Measurements from ENCODE around the gene L1CAM. TPM values are rescaled to one million over a fixed set of nuclear protein-coding genes. Genes with fewer than 3 reads are reported as not detected.
A peak's percentile ranks its signal among the peaks of the same experiment; 100 is the strongest.

The L1CAM gene
- total and polyA plus RNA-seq, 12 donors = 0.52 to 50.1 (median 7.2) TPM

- Histone ChIP-seq H3K36me3 (replicated peaks in 1 of 2) (peaks cover 0 to 22% of the 10 kb centered on the region in 2 donors), H3K9me3 (replicated peaks in 1 of 3) (no peaks in the 10 kb centered on the region), H3K27me3 (no peaks in the 10 kb centered on the region), H3K4me3 (peak overlapping the region in 2 of 4 donors; percentile 22 to 95), H3K27ac (peak overlapping the region in 3 of 5 donors; percentile 26 to 86 (median 48)), H3K4me1 (replicated peaks in 1 of 2) (peaks cover 7 to 20% of the 10 kb centered on the region in 2 donors)
- no peak for DNase-seq
- intact Hi-C loops (cut with DNase I) = no loop called here
- TF ChIP-seq POLR2A (IDR thresholded peaks at IDR 0.05) = no peak
- TF ChIP-seq, protein P1, sequence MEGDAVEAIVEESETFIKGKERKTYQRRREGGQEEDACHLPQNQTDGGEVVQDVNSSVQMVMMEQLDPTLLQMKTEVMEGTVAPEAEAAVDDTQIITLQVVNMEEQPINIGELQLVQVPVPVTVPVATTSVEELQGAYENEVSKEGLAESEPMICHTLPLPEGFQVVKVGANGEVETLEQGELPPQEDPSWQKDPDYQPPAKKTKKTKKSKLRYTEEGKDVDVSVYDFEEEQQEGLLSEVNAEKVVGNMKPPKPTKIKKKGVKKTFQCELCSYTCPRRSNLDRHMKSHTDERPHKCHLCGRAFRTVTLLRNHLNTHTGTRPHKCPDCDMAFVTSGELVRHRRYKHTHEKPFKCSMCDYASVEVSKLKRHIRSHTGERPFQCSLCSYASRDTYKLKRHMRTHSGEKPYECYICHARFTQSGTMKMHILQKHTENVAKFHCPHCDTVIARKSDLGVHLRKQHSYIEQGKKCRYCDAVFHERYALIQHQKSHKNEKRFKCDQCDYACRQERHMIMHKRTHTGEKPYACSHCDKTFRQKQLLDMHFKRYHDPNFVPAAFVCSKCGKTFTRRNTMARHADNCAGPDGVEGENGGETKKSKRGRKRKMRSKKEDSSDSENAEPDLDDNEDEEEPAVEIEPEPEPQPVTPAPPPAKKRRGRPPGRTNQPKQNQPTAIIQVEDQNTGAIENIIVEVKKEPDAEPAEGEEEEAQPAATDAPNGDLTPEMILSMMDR (IDR thresholded peaks at IDR 0.05) = no peak
- WGBS, 4 donors = 1 to 42% (median 10%) methylated on average over 4 to 33 of the region's 33 CpGs
Measured at GRCh38 chrX:153934148-153934761, 48.3 kb upstream of the L1CAM start.

DNA sequence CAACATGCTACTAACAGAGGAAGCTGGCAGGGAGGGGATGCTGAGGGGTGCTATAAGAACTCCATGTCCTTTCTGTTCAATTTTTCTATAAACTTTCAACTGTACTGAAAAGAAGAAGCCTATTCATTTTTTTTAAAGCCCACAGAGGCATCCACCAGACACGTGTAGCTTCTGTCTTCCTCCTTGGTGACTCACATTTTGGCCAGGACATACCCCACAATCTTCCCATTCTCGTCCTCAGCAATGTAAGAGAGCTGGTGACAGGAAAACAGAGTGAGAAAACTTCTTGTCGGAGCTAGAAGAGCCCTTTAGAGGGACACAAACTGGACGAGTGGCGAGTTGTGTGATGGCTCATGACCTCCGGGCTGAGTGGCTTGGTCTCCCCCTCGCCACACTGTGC lies 47.8 kb upstream of the L1CAM start:
- H3K4me3 ChIP-seq = peak overlapping the region in 1 of 4 donors; percentile 95
- H3K4me1 ChIP-seq (replicated peaks in 1 of 2) = peaks cover 7 to 25% of the 10 kb centered on the region in 2 donors
- intact Hi-C loops (cut with DNase I) = no loop called here
- TF ChIP-seq, protein P1 (IDR thresholded peaks at IDR 0.05) = no peak
- no peak for TF ChIP-seq POLR2A (IDR thresholded peaks at IDR 0.05)
- no peaks in the 10 kb centered on the region for H3K27me3 ChIP-seq
- H3K9me3 ChIP-seq (replicated peaks in 1 of 3) = no peaks in the 10 kb centered on the region
- no peak for DNase-seq
- 0 to 35% (median 24%) methylated on average over 2 to 7 of the region's 7 CpGs for WGBS, 4 donors
- H3K36me3 ChIP-seq (replicated peaks in 1 of 2) = peaks cover 0 to 22% of the 10 kb centered on the region in 2 donors
- H3K27ac ChIP-seq = peak overlapping the region in 2 of 5 donors; percentile 3 to 86

DNA sequence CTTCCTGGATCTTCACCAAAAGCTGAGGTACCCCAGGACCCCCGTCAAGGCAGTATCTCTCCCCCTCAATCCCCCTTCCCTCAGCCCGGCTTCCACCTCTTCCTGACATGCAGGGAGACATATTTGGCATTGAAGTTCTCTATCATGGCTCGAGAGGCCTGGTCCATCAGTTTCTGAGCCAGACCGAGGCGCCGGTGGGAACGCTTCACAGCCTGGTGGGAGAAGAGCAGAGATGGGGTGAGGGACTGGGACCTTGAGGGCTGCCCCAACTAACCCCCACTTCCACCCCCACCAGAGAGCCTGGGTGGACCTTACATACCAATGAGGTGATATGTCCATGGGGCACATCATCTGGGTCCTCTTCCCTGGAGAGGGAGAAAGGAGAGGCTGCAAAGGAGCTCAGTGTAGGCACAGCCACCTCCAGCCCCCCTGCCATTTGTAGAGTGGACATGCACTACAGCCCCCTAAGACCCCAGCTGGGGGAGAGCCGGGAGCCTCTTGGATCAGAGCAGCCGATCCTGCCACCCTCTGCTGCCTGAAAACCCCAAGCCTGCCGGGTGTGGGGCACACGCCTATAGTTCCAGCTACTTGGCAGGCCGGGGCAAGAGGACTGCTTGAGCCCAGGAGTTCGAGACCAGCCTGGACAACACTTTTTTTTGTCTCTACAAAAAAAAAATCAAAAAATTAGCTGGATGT lies 46.4 kb upstream of the L1CAM start:
- intact Hi-C loops (cut with DNase I) = no loop called here
- DNase-seq = no peak
- 86 to 96% (median 88%) methylated on average over 8 to 13 of the region's 13 CpGs for WGBS, 4 donors

GRCh38 chrX:153931748-153932147 lies 45.8 kb upstream of the L1CAM start:
- intact Hi-C loops (cut with DNase I) = no loop called here
- DNase-seq = no peak

More for the DNA sequence above, 46.4 kb upstream of the L1CAM start:
- TF ChIP-seq, protein P1 (IDR thresholded peaks at IDR 0.05) = no peak
- no peak overlapping the region for H3K27ac ChIP-seq
- no peak overlapping the region for H3K4me3 ChIP-seq
- no peaks in the 10 kb centered on the region for H3K9me3 ChIP-seq (replicated peaks in 1 of 3)
- peaks cover 0 to 22% of the 10 kb centered on the region in 2 donors for H3K36me3 ChIP-seq (replicated peaks in 1 of 2)
- H3K27me3 ChIP-seq = no peaks in the 10 kb centered on the region
- H3K4me1 ChIP-seq (replicated peaks in 1 of 2) = peaks cover 10 to 32% of the 10 kb centered on the region in 2 donors

More at GRCh38 chrX:153931748-153932147, 45.8 kb upstream of the L1CAM start:
- H3K36me3 ChIP-seq (replicated peaks in 1 of 2) = peaks cover 0 to 22% of the 10 kb centered on the region in 2 donors
- H3K4me1 ChIP-seq (replicated peaks in 1 of 2) = peaks cover 16 to 38% of the 10 kb centered on the region in 2 donors
- WGBS, 4 donors = 83 to 88% (median 88%) methylated on average over 13 of the region's 13 CpGs; no CpG with 5 or more reads in 1 of the 4 donors
- H3K4me3 ChIP-seq = no peak overlapping the region
- no peaks in the 10 kb centered on the region for H3K9me3 ChIP-seq (replicated peaks in 1 of 3)
- TF ChIP-seq POLR2A (IDR thresholded peaks at IDR 0.05) = no peak
- TF ChIP-seq, protein P1 (IDR thresholded peaks at IDR 0.05) = no peak
- no peak overlapping the region for H3K27ac ChIP-seq
- no peaks in the 10 kb centered on the region for H3K27me3 ChIP-seq

All from adrenal gland (tissue), 12 donors.